K562 (cell line): ENCODE results near the gene SLC27A4. TPM values are rescaled to one million over a fixed set of nuclear protein-coding genes. Genes with fewer than 3 reads are reported as not detected.

Experiments used
- BCOR ChIP-seq: fragments of 450-650 bp; IDR thresholded peaks from 2 replicates; pipeline ENCODE4 v1.6.1; 2016
- CREB3L1 ChIP-seq: fragments of 450-650 bp; IDR thresholded peaks from 2 replicates; pipeline ENCODE4 v1.6.1; 2014; ENCODE audit warnings: low read depth, mild to moderate bottlenecking, moderate library complexity, borderline replicate concordance
- ETV1 ChIP-seq: fragments of 450-650 bp; conservative IDR thresholded peaks from 2 replicates; pipeline ENCODE4 v1.6.1; 2016; ENCODE audit warnings: missing genetic modification characterization, control low read depth, low read depth, missing compliant biosample characterization
- FOXM1 ChIP-seq, 2 experiments: fragments of 450-650 bp in 1 of 2; sonication (generic) in 1 of 2; formaldehyde crosslinking in 1 of 2; IDR thresholded peaks; 2 replicates each; pipeline versions ENCODE4 v1.6.1 to v1.9.0; 2017 to 2022; ENCODE audit warnings: low read depth in 2 of 2, mild to moderate bottlenecking in 2 of 2, missing genetic modification reagents in 1 of 2, moderate library complexity in 1 of 2
- GTF2B ChIP-seq: IDR thresholded peaks from 2 replicates; pipeline ENCODE4 v1.6.1; 2011; ENCODE audit not compliant: insufficient read length; ENCODE audit errors: extremely low read depth
- HDAC2 ChIP-seq: fragments of 450-650 bp; IDR thresholded peaks from 2 replicates; pipeline ENCODE4 v1.6.1; 2016; ENCODE audit warnings: mild to moderate bottlenecking
- HDAC6 ChIP-seq: IDR thresholded peaks from 2 replicates; pipeline ENCODE4 v1.6.1; 2012; ENCODE audit warnings: low read depth, mild to moderate bottlenecking, control low read depth, inconsistent platforms, low read length, moderate library complexity
- KAT2B ChIP-seq: IDR thresholded peaks from one replicate; pipeline ENCODE4 v1.6.1; 2012; ENCODE audit warnings: low read depth, mild to moderate bottlenecking, control low read depth, inconsistent platforms, low read length, moderate library complexity
- KLF10 ChIP-seq: fragments of 250-450 bp; sonication (Bioruptor Pico); IDR thresholded peaks from 2 replicates; pipeline ENCODE4 v1.6.1; 2021; ENCODE audit warnings: matching md5 sums
- MCM3 ChIP-seq: fragments of 450-650 bp; IDR thresholded peaks from 2 replicates; pipeline ENCODE4 v1.6.1; 2016
- MLX ChIP-seq, 2 experiments: fragments of 450-650 bp in 1 of 2; sonication (generic) in 1 of 2; formaldehyde crosslinking; conservative IDR thresholded peaks; 2 replicates each; pipeline versions ENCODE4 v1.4.0 to v1.8.1; 2020 to 2022; ENCODE audit warnings: mild to moderate bottlenecking in 1 of 2, missing genetic modification reagents in 1 of 2
- PTTG1 ChIP-seq: fragments of 450-650 bp; IDR thresholded peaks from 2 replicates; pipeline ENCODE4 v1.6.1; 2016; ENCODE audit warnings: low read depth, mild to moderate bottlenecking, missing genetic modification characterization, missing compliant biosample characterization
- RUNX1 ChIP-seq: sonication (generic); IDR thresholded peaks from 2 replicates; pipeline ENCODE4 v1.6.1; 2016; ENCODE audit warnings: antibody characterized with exemption, low read depth
- SAP30 ChIP-seq: fragments of 200-600 bp; sonication (generic); IDR thresholded peaks from 2 replicates; pipeline ENCODE4 v1.6.1; 2012; ENCODE audit warnings: borderline replicate concordance, low read depth, mild to moderate bottlenecking, moderate library complexity, low read length, control low read depth, inconsistent platforms; ENCODE audit not compliant: insufficient read depth, poor library complexity, severe bottlenecking
- TAF7 ChIP-seq: fragments of 450-650 bp; IDR thresholded peaks from 2 replicates; pipeline ENCODE4 v1.6.1; 2016; ENCODE audit warnings: missing genetic modification characterization, missing compliant biosample characterization
- TCF7 ChIP-seq: sonication (generic); IDR thresholded peaks from 2 replicates; pipeline ENCODE4 v1.6.1; 2016; ENCODE audit warnings: antibody characterized with exemption, borderline replicate concordance
- ZBTB1 ChIP-seq: sonication (generic); formaldehyde crosslinking; IDR thresholded peaks from 2 replicates; pipeline ENCODE4 v1.8.1; 2023; ENCODE audit warnings: missing genetic modification reagents, low read depth, mild to moderate bottlenecking, borderline replicate concordance
- ZFP30 ChIP-seq: fragments of 250-450 bp; sonication (Bioruptor Pico); IDR thresholded peaks from 2 replicates; pipeline ENCODE4 v1.8.0; 2022; ENCODE audit warnings: moderate library complexity, mild to moderate bottlenecking, inconsistent platforms, borderline replicate concordance
- ZNF239 ChIP-seq: fragments of 250-450 bp; sonication (Bioruptor Pico); IDR thresholded peaks from 2 replicates; pipeline ENCODE4 v1.4.0; 2020; ENCODE audit warnings: mild to moderate bottlenecking
- ZNF311 ChIP-seq: fragments of 250-450 bp; sonication (Bioruptor Pico); IDR thresholded peaks from 2 replicates; pipeline ENCODE4 v1.4.0; 2020; ENCODE audit warnings: mild to moderate bottlenecking, moderate library complexity
- ZNF395 ChIP-seq: fragments of 200-800 bp; sonication (Bioruptor generic); IDR thresholded peaks from 2 replicates; pipeline ENCODE4 v1.6.1; 2017; ENCODE audit warnings: missing genetic modification characterization, missing compliant biosample characterization
- ZNF75A ChIP-seq: fragments of 450-650 bp; formaldehyde crosslinking; IDR thresholded peaks from 2 replicates; pipeline ENCODE4 v1.4.0; 2020; ENCODE audit warnings: mild to moderate bottlenecking
- ZSCAN32 ChIP-seq: fragments of 450-650 bp; formaldehyde crosslinking; IDR thresholded peaks from 2 replicates; pipeline ENCODE4 v1.4.0; 2020; ENCODE audit warnings: mild to moderate bottlenecking, moderate library complexity
- polyA plus RNA-seq, 8 experiments: library from polyadenylated mRNA; depleted of rRNA in 4 of 8; stranded (reverse) in 5 of 8; unstranded in 3 of 8; fragments of >200 nt; fragmentation: Nextera tagmentation in 2 of 8; fragmentation: Illumina TruSeq in 1 of 8; extraction: Ambion mirVana in 2 of 8; extraction: Trizol in 1 of 8; gene quantifications; 2 replicates each; pipeline versions ENCODE4 v1.2.1 to v1.2.3, GENCODE V29; 2011 to 2014; ENCODE audit warnings: inconsistent platforms in 1 of 8, missing spikeins in 1 of 8
- total RNA-seq, 7 experiments: library from RNA; depleted of rRNA in 6 of 7; stranded (reverse); fragments of >200 nt in 6 of 7; fragmentation: Illumina TruSeq in 2 of 7; extraction: Trizol in 2 of 7; gene quantifications; 2 replicates each; pipeline versions ENCODE4 v1.2.1 to v1.2.3, GENCODE V29; 2011 to 2021; ENCODE audit warnings: low replicate concordance in 1 of 7

SLC27A4 gene
- total and polyA plus RNA-seq, 9 of the 15 experiments (the other 6 are each of a cell fraction or from before 2014, with no cell fraction given): 0.25 to 35.7 (median 14.0) TPM

GRCh38 chr9:128370752-128371629, 30.7 kb downstream of the SLC27A4 start, which contains the start of gene URM1 (continued):
- TF ChIP-seq KAT2B: no peak
- TF ChIP-seq ZNF395 (CRISPR knock-in tag): peak; percentile 27; the same call in 1 of the 2 replicates
- TF ChIP-seq ZNF239 (CRISPR knock-in tag): no peak
- TF ChIP-seq TAF7: peak; percentile 21; the same call in 1 of the 2 replicates
- peak; percentile 88 for TF ChIP-seq SAP30
- no peak for TF ChIP-seq PTTG1 (tag)
- TF ChIP-seq ZNF311 (CRISPR knock-in tag): no peak
- TF ChIP-seq RUNX1: no peak; the same call in 1 of the 2 replicates
- TF ChIP-seq ZBTB1 (CRISPR knock-in tag): 0 out of 2 replicates have a peak, but pooled peaks have one; percentile 48
- TF ChIP-seq KLF10 (CRISPR knock-in tag): no peak
- no peak for TF ChIP-seq ZNF75A
- no peak for TF ChIP-seq ZSCAN32 (CRISPR knock-in tag)
- no peak; the same call in 1 of the 2 replicates for TF ChIP-seq ETV1
- TF ChIP-seq MCM3: no peak
- TF ChIP-seq BCOR: no peak
- TF ChIP-seq TCF7: no peak
- no peak for TF ChIP-seq FOXM1 (IDR thresholded peaks at IDR 0.05; ENCODE audit: low read depth)
- no peak for TF ChIP-seq FOXM1 (CRISPR knock-in tag; IDR thresholded peaks at IDR 0.05; ENCODE audit: low read depth)
- peak; percentile 65; the same call in 1 of the 2 replicates for TF ChIP-seq HDAC2
- no peak for TF ChIP-seq HDAC6
- no peak for TF ChIP-seq GTF2B
- TF ChIP-seq MLX (CRISPR knock-in tag; conservative IDR thresholded peaks at IDR 0.05): no peak
- TF ChIP-seq ZFP30 (CRISPR knock-in tag): no peak
- TF ChIP-seq CREB3L1: peak; percentile 44; the same call in 1 of the 2 replicates
